Erythroblast (primary cell): ENCODE data around the gene PMF1.

Source experiments
- GATA1 ChIP-seq: IDR thresholded peaks from 2 replicates; pipeline ENCODE4 v1.6.1; 2011; ENCODE audit warnings: low read depth, mild to moderate bottlenecking, control low read depth, low read length, moderate library complexity
- POLR2A ChIP-seq: IDR thresholded peaks from 2 replicates; pipeline ENCODE4 v1.6.1; 2011; ENCODE audit warnings: mild to moderate bottlenecking, low read length

DNA sequence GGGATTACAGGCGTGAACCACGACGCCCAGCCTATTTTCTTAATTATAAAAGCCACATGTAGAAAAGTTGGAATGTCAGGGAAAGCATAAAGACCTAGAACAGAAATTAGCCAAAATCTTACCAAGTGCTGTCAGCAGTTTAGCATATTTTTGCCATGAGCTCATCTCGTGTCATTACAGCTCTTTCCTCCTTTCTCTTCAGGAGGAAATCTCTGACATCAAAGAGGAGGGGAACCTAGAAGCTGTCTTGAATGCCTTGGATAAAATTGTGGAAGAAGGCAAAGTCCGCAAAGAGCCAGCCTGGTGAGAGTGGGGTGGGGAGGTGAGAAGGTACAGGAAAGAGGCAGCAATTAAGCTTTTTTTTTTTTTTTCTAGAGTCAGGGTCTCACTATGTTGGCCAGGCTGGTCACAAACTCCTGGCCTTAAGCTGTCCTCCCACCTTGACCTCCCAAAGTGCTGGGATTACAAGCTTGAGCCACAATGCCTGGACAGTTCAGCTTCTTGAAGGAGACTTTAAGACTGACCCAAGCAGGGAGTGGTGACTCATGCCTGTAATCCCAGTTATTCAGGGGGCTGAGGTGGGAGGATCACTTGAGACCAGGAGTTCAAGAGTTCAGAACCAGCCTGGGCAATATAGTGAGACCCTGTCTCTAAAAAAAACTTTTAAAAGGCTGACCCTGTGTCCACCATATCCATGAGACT, 20.8 kb downstream of the PMF1 start:
- no peak for TF ChIP-seq POLR2A
- no peak for TF ChIP-seq GATA1
